Astrocyte of the hippocampus (primary cell): ENCODE results near the gene LRRFIP2.

ENCODE experiments used
- DNase-seq: peaks from one replicate; pipeline ENCODE4 v3.0.0; 2011; ENCODE audit warnings: low read depth, low spot score

Gene LRRFIP2

DNA sequence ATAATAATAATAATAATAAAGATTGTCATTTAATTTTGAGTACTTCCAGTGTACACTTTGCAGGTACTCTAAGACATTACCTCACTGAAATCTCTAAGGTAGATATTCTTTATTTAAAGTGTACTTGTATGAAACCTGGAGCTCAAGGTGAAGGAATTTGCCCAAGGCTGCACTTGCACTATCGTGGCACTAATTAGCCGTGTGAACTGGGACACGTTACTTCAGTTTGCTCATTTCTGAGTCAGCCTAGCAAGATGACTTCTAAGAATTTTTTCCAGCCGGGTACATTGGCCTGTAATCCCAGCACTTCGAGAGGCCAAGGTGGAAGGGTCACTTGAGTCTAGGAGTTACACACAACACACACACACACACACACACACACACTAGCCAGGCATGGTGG lies 147.5 kb downstream of the LRRFIP2 start:
- DNase-seq = no peak

DNA sequence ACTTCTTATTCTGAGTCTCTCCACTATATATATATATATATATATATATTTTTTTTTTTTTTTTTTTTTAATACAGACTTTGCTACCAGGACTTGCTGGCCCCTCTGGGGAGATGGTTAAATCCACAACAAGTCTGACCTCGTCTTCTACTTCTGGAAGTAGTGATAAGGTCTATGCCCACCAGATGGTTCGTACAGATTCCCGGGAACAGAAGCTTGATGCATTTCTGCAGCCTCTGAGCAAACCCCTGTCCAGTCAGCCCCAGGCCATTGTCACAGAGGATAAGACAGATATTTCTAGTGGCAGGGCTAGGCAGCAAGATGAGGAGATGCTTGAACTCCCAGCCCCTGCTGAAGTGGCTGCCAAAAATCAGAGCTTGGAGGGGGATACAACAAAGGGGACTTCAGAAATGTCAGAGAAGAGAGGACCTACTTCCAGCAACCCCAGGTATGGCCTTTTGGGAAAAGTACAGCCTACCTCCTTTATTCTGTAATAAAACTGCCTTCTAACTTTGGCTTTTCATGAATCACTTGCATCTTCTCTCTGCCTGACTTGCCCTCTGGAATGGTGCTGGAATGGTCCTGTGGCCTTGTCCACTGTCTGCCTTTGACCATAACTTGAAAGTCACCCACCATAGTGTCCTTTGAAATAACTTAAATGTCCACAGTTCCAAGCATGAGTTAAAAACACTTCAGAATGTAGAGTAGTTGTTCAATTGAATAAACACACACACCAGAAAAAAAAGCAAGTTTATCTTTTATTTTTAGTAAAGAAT lies 148.6 kb downstream of the LRRFIP2 start:
- no peak for DNase-seq

DNA sequence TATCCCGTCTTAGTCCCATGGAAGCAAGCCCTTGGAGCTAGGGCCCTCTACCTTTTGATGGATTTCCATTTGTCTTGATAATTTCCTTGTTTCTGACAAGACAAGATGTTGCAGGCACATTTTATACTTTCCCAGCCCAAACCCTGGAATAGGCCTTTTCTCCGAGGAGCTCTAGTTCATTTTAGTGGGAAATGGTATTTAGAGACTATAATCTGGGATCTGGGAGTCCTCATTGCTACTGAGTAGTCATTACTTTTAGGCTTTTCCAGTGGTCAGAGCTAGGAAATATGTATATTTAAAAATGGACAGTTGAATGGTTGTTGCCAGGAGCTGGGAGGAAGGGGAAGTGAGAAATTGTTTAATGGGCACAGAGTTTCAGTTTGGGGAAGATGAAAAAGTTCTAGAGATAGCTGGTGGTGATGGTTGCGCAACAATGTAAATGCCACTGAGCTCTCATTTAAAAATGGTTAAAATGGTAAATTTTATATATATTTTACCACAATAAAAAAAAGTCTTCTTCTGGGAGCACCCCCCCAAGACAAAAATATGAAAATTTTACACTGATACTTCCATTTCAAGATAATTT lies 149.5 kb downstream of the LRRFIP2 start:
- no peak for DNase-seq

DNA sequence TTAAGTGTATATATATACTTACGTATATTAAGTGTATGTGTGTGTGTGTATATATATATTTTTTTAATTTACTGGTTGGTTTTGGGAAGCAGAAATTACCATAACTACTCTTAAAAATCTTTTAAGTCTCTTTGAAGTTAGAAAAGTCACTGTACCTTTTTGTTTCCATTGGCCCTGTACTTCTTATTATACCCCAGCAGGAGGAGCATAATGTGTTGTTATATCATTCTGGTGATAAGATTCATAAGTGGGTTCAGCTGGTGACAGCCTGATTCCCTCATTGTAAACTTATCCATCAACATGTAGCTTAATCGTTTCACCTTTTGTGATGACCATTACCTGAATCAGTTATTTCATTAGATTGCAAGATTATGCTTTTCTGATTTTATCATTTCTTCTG lies 150.3 kb downstream of the LRRFIP2 start:
- DNase-seq = no peak

DNA sequence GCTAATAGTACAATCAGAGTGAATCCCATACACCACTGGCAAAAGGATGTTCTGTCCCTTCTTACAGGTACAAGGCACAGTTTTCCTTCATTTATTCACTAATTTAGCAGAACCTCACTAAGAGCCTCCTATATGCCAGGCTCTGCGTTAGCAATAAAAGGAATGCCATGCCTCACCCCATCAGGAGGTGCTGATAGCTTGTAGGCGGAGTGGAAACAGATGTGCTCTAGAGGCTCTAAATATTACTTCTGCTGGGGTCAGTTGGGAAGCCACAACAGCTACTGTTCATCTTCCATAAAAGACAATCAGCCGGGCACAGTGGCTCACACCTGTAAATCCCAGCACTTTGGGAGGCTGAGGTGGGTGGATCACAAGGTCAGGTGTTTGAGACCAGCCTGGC lies 156.7 kb downstream of the LRRFIP2 start:
- no peak for DNase-seq

DNA sequence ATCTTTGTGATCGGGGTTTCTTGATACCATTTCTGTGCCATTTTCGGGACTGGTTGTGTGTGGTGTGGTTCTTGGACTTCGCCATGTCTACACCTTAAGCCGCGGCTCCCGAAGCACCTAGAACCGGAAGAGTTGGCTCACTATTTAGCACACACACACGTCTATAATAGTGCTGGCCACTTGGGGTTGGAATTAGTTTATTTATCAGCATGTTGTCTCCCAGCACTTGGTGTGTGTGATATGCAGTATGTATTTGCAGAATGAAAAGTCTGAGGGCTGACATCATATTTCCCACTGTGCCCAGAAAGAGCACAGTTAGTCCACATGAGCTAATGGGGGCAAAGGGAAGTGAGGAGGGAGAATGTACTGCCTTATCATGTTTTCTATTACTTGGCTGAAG lies 157.5 kb downstream of the LRRFIP2 start:
- no peak for DNase-seq

DNA sequence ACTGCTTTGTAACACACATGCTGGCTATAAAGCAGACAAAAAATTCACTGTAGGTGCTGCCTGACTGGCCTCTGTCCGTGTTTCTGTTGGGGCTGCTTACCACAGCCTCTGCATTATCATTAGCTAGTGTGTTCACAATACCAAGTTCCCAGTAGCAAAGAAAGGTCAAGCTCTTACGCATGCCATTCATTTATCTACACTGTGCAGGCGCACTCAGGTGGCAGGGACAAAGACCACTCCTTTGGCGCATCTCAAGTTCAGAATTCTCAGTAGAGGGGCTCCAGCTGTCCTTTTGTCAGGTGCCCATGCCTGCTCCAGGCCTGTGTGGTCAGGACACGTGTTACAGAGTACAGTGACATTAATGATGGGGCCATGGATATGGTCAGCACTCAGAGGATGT lies 158.7 kb downstream of the LRRFIP2 start:
- no peak for DNase-seq

DNA sequence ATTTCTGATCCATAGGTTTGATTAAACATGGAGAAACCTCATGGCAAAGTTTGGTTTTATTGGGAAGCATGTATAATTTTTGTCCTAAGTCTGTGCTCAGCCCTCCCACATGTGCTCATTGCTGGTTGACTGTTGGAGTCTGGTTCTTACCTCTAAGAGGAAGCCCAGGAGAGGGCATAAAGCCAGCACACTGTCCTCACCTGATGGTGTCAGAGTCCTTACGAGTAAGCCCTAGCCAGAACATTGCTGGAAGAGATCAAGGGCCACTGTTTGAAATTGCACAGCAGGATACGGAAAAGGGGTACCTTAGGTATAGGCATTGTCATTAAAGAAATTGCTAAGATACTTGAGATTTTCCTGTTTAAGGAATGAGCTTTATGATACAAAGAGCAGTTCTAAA lies 159.8 kb downstream of the LRRFIP2 start:
- no peak for DNase-seq
